ENCODE results near the gene SUGT1. TPM values are rescaled to one million over a fixed set of nuclear protein-coding genes. Genes with fewer than 3 reads are reported as not detected.
"Not testable (repeated sequence)": the region's sequence is repeated elsewhere in the genome, so short reads cannot be mapped to it uniquely, and the experiment has no call there.

SUGT1 gene
- total RNA-seq, 3 donors from 2014 or later = 41.3 to 57.7 (median 44.6) TPM

GRCh38 chr13:52706081-52706480 is 53.4 kb downstream of the SUGT1 start:
- intact Hi-C loops (cut with DNase I, micrococcal nuclease) = no loop called here
- Histone ChIP-seq H3K4me3 (no peak overlapping the region), H3K4me1 (ENCODE audit: low read depth) (no peaks in the 10 kb centered on the region), H3K36me3 (ENCODE audit: low read depth) (no peaks in the 10 kb centered on the region), H3K9me3 (no peaks in the 10 kb centered on the region)
- DNase-seq = no peak
- no peak for ATAC-seq
- no peak for TF ChIP-seq CTCF (IDR thresholded peaks at IDR 0.05)

- no peak for TF ChIP-seq CTCF (IDR thresholded peaks at IDR 0.05)
- Histone ChIP-seq H3K36me3 (ENCODE audit: low read depth) (no peaks in the 10 kb centered on the region), H3K9me3 (no peaks in the 10 kb centered on the region), H3K4me3 (no peak overlapping the region), H3K4me1 (ENCODE audit: low read depth) (no peaks in the 10 kb centered on the region)
- ATAC-seq (no peak), DNase-seq (no peak)
- intact Hi-C loops (cut with DNase I, micrococcal nuclease) = no loop called here
Observed at GRCh38 chr13:52707375-52707774, 54.7 kb downstream of the SUGT1 start.

GRCh38 chr13:52708266-52708665 is 55.6 kb downstream of the SUGT1 start:
- H3K4me3 ChIP-seq; DNase-seq; H3K9me3 ChIP-seq; intact Hi-C loops (cut with DNase I, micrococcal nuclease); ATAC-seq; H3K36me3 ChIP-seq (ENCODE audit: low read depth); H3K4me1 ChIP-seq (ENCODE audit: low read depth): not testable (repeated sequence)

- H3K4me3 ChIP-seq = no peak overlapping the region
- H3K4me1 ChIP-seq (ENCODE audit: low read depth) = no peaks in the 10 kb centered on the region
- TF ChIP-seq CTCF (IDR thresholded peaks at IDR 0.05) = no peak
- H3K9me3 ChIP-seq = no peaks in the 10 kb centered on the region
- no peak for ATAC-seq
- DNase-seq = no peak
- H3K36me3 ChIP-seq (ENCODE audit: low read depth) = no peaks in the 10 kb centered on the region
- intact Hi-C loops (cut with DNase I, micrococcal nuclease) = no loop called here
Observed at GRCh38 chr13:52711286-52711685, 58.6 kb downstream of the SUGT1 start.

GRCh38 chr13:52712385-52712784 is 59.7 kb downstream of the SUGT1 start:
- ATAC-seq = no peak
- no peak for TF ChIP-seq CTCF (IDR thresholded peaks at IDR 0.05)
- Histone ChIP-seq H3K36me3 (ENCODE audit: low read depth) (no peaks in the 10 kb centered on the region), H3K4me1 (ENCODE audit: low read depth) (no peaks in the 10 kb centered on the region), H3K4me3 (no peak overlapping the region), H3K9me3 (no peaks in the 10 kb centered on the region)
- intact Hi-C loops (cut with DNase I, micrococcal nuclease) = no loop called here
- DNase-seq = no peak

- Histone ChIP-seq H3K4me3 (no peak overlapping the region), H3K4me1 (ENCODE audit: low read depth) (no peaks in the 10 kb centered on the region), H3K9me3 (no peaks in the 10 kb centered on the region), H3K36me3 (ENCODE audit: low read depth) (no peaks in the 10 kb centered on the region)
- TF ChIP-seq CTCF (IDR thresholded peaks at IDR 0.05) = no peak
- ATAC-seq = peak; percentile 28
- intact Hi-C loops (cut with DNase I, micrococcal nuclease) = no loop called here
- DNase-seq = peak in 1 of 3 donors; percentile 42
Observed at GRCh38 chr13:52713894-52714293, 61.3 kb downstream of the SUGT1 start.

- intact Hi-C loops (cut with DNase I, micrococcal nuclease); ATAC-seq; DNase-seq; H3K9me3 ChIP-seq; H3K4me1 ChIP-seq (ENCODE audit: low read depth); H3K4me3 ChIP-seq; H3K36me3 ChIP-seq (ENCODE audit: low read depth): not testable (repeated sequence)
Observed at GRCh38 chr13:52720904-52721303, 68.3 kb downstream of the SUGT1 start.

- H3K4me1 ChIP-seq (ENCODE audit: low read depth); H3K9me3 ChIP-seq; H3K36me3 ChIP-seq (ENCODE audit: low read depth); H3K4me3 ChIP-seq; intact Hi-C loops (cut with DNase I, micrococcal nuclease); DNase-seq: not testable (repeated sequence)
- peak; percentile 59 for ATAC-seq
Observed at GRCh38 chr13:52721356-52721755, 68.7 kb downstream of the SUGT1 start.

Measured in mucosa of descending colon (tissue), 3 donors.